ENCODE results near the gene TLNRD1. TPM values are rescaled to one million over a fixed set of nuclear protein-coding genes. Genes with fewer than 3 reads are reported as not detected.

TLNRD1 gene
- total RNA-seq, 1 experiment from 2014 or later: 19.3 TPM

GRCh38 chr15:80951941-80952340 is 48.8 kb upstream of the TLNRD1 start:
- no peak overlapping the region for H3K18ac ChIP-seq (ENCODE audit: insufficient read length, low read depth, low read length)
- H3K79me2 ChIP-seq (ENCODE audit: insufficient read depth, low read length): no peaks in the 10 kb centered on the region
- no peaks in the 10 kb centered on the region for H3K23me2 ChIP-seq (ENCODE audit: insufficient read length, low read depth, low read length, poor library complexity, severe bottlenecking)
- no peak for DNase-seq
- H3K4me3 Mint-ChIP-seq: no peak overlapping the region
- H2AFZ ChIP-seq (ENCODE audit: low read length): no peak overlapping the region
- H3K23ac ChIP-seq (ENCODE audit: insufficient read length, low read depth, low read length): no peak overlapping the region
- no peak overlapping the region for H3K56ac ChIP-seq (ENCODE audit: insufficient read length, low read depth, low read length)
- peaks cover 25 to 41% (median 26%) of the 10 kb centered on the region in 3 experiments for H3K36me3 Mint-ChIP-seq (ENCODE audit: insufficient read depth in 1 of 3, low read depth in 3 of 3)
- H2BK15ac ChIP-seq (ENCODE audit: low read depth, low read length): no peak overlapping the region
- H3K9me3 ChIP-seq (ENCODE audit: control insufficient read depth, low read depth, low read length): no peaks in the 10 kb centered on the region
- no peaks in the 10 kb centered on the region for H3K9me3 Mint-ChIP-seq
- no peak overlapping the region for H3K4ac ChIP-seq (ENCODE audit: low read depth, low read length)
- no peak overlapping the region for H3K14ac ChIP-seq (ENCODE audit: insufficient read depth, low read length)
- no peaks in the 10 kb centered on the region for H3K27me3 Mint-ChIP-seq (ENCODE audit: low read depth)
- no peak overlapping the region for H4K5ac ChIP-seq (ENCODE audit: insufficient read length, low read depth, low read length)
- H3K27ac Mint-ChIP-seq: no peak overlapping the region; a peak in 1 of 7 replicates
- no peak overlapping the region for H3K9ac ChIP-seq (ENCODE audit: extremely low read depth, insufficient read length, low read length)
- peaks cover 33 to 36% of the 10 kb centered on the region in 2 experiments for H3K4me1 Mint-ChIP-seq
- H2BK5ac ChIP-seq (ENCODE audit: insufficient read length, low read length): no peak overlapping the region
- no peak overlapping the region for H3T11ph ChIP-seq (ENCODE audit: low read length)
- no peak overlapping the region for H2BK120ac ChIP-seq (ENCODE audit: low read depth, low read length, poor library complexity, severe bottlenecking)
- TF ChIP-seq CTCF (conservative IDR thresholded peaks at IDR 0.05): no peak
- H4K20me1 ChIP-seq (ENCODE audit: control insufficient read depth, insufficient read depth, insufficient read length): no peaks in the 10 kb centered on the region
- H2BK20ac ChIP-seq (ENCODE audit: low read depth, low read length, poor library complexity, severe bottlenecking): no peak overlapping the region
- no peak overlapping the region for H3K27ac ChIP-seq (ENCODE audit: insufficient read length, low read depth, low read length)
- H3K4me2 ChIP-seq (ENCODE audit: insufficient read depth, insufficient read length, low read length): no peak overlapping the region
- H3K79me1 ChIP-seq (ENCODE audit: insufficient read depth, low read depth, low read length, poor library complexity, severe bottlenecking): no peaks in the 10 kb centered on the region
- H2BK12ac ChIP-seq (ENCODE audit: insufficient read length, low read depth, low read length): no peak overlapping the region
- H4K91ac ChIP-seq (ENCODE audit: insufficient read length, low read depth, low read length): no peak overlapping the region
- no peak overlapping the region for H4K8ac ChIP-seq (replicated peaks; ENCODE audit: insufficient read length, low read depth, low read length)
- H3K4me1 ChIP-seq (ENCODE audit: insufficient read depth, low read length): peaks cover 3% of the 10 kb centered on the region
- no peak overlapping the region for H2AK5ac ChIP-seq (ENCODE audit: insufficient read length, low read length)
- WGBS (ENCODE audit: extremely low coverage, insufficient read length, low lambda C conversion rate): no CpG with 5 or more reads among the region's 5 CpGs
- no peaks in the 10 kb centered on the region for H3K27me3 ChIP-seq (ENCODE audit: insufficient read depth, low read length)
